ENCODE results near the gene ATP6AP1. TPM values are rescaled to one million over a fixed set of nuclear protein-coding genes. Genes with fewer than 3 reads are reported as not detected.

The ATP6AP1 gene
- total and polyA plus RNA-seq, 9 of the 15 experiments (the other 6 are each of a cell fraction or from before 2014, with no cell fraction given), result 8.3 to 90.5 (median 52.9) TPM

DNA sequence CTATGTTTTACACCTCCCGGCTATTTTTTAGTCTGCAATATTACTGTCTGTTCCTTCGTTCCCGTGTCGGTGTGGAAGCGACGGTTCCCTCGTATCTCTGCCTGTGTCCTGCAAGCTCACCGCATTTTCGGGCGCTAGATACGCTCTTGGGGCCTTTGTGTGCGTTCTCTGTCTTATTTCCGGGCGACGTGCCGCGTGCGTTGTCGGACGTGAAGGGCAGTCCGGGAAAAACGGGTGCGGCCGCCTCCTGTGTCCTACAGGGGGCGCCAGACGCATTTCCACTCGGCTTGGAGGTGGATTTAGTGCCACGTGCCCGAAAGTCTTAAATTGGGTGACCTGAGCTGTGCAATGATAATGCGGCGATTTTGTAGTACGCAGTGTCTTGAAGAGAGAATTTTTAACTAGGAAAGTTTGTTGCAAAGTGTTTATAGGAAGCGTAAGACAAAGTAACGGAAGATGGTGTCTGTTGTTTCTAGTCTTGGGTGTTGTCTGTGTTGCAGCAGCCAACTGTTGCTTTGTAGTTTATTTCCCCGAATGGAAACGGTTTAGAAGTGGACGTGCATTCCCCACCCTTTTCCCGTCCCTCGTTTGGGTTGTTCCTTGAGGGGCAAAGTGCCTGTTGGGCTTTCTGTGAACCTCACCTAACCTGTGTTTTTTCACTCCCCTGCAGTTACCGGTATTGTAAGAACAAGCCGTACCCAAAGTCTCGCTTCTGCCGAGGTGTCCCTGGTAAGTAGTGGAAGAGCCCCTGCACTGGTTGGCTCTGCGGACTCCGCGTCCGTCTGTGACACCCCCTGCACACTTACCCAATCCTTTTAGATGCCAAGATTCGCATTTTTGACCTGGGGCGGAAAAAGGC, 29.6 kb upstream of the ATP6AP1 start:
- H3K79me2 ChIP-seq (ENCODE audit: control insufficient read depth, insufficient read depth, low read length), result peaks cover 42% of the 10 kb centered on the region
- H3K27me3 ChIP-seq (ENCODE audit: control insufficient read depth in 2 of 2, insufficient read depth in 2 of 2, low read length in 2 of 2), result no peaks in the 10 kb centered on the region
- POLR2A ChIA-PET, result interaction anchor here (0.5 to 6.0 kb wide), 26 partner anchors 11 to 145 kb away, joined by 3 to 85 read pairs (median 5); partner anchors contain the start of genes ATP6AP1, DNASE1L1, EMD and FAM50A
- peaks cover 5 to 18% of the 10 kb centered on the region in 2 experiments; a peak in 3 of 5 replicates for H3K4me1 ChIP-seq (replicated peaks in 1 of 2; ENCODE audit: control insufficient read depth in 2 of 2, insufficient read depth in 2 of 2, low read length in 2 of 2)
- H3K27ac ChIP-seq (ENCODE audit: extremely low read depth, low read depth, low read length), result peak overlapping the region; percentile 97
- H3K9ac ChIP-seq (ENCODE audit: insufficient read depth in 1 of 2, low read depth in 2 of 2, low read length in 2 of 2), result peak overlapping the region; percentile 95 to 98
- H3K9me1 ChIP-seq (ENCODE audit: control insufficient read depth, insufficient read depth, low read length), result no peaks in the 10 kb centered on the region
- FAIRE-seq (peak; percentile 23), ATAC-seq (peak; percentile 27), DNase-seq (ENCODE audit: extremely low read depth in 1 of 4, low spot score in 3 of 4) (peak; percentile 35 to 92 (median 48))
- CTCF ChIA-PET (ENCODE audit: low intra/inter-chr PET ratio), result interaction anchor here (3.3 kb wide), 1 partner anchor 136 kb away, joined by 17 read pairs; no protein-coding TSS in a partner anchor
- WGBS (ENCODE audit: insufficient coverage, low coverage, missing lambda C conversion rate), result under 1% methylated on average over 46 of the region's 49 CpGs
- no peaks in the 10 kb centered on the region; the same call in 1 of the 2 replicates for H3K9me3 ChIP-seq (replicated peaks; ENCODE audit: control insufficient read depth, insufficient read depth, low read depth, low read length)
- intact Hi-C loops (cut with micrococcal nuclease) (loop anchor here (5.0 kb wide), 1 partner anchor 88 kb away; the partner anchor contains the start of gene UBL4A), in situ Hi-C loops (cut with MboI) (no loop called here)
- peak overlapping the region; percentile 97 for H3K4me2 ChIP-seq (ENCODE audit: insufficient read depth, low read length)
- TSS peak; percentile 83 for BruUV-seq (replicated peaks)
- H2AFZ ChIP-seq (ENCODE audit: low read depth, low read length), result no peak overlapping the region
- H3K36me3 ChIP-seq (ENCODE audit: control insufficient read depth, insufficient read depth, low read length), result peaks cover 35% of the 10 kb centered on the region
- peaks cover 13% of the 10 kb centered on the region for H4K20me1 ChIP-seq (replicated peaks; ENCODE audit: control insufficient read depth, insufficient read depth, low read length)
- H3K4me3 ChIP-seq, result peak overlapping the region; percentile 64
- TF ChIP-seq SMC3 (conservative IDR thresholded peaks at IDR 0.05; ENCODE audit: insufficient read depth, low read depth, low read length) (0 out of 2 replicates have a peak, but pooled peaks have one; percentile 2), MAZ (CRISPR knock-in tag; conservative IDR thresholded peaks at IDR 0.05 in 1 of 2, IDR thresholded peaks at IDR 0.05 in 1 of 2) (0 out of 4 replicates have a peak, but pooled peaks of 1 of the 2 experiments have one; percentile 2), CREM (IDR thresholded peaks at IDR 0.05; ENCODE audit: low read depth) (peak; percentile 56; the same call in 1 of the 2 replicates)
- TF ChIP-seq, protein P1, sequence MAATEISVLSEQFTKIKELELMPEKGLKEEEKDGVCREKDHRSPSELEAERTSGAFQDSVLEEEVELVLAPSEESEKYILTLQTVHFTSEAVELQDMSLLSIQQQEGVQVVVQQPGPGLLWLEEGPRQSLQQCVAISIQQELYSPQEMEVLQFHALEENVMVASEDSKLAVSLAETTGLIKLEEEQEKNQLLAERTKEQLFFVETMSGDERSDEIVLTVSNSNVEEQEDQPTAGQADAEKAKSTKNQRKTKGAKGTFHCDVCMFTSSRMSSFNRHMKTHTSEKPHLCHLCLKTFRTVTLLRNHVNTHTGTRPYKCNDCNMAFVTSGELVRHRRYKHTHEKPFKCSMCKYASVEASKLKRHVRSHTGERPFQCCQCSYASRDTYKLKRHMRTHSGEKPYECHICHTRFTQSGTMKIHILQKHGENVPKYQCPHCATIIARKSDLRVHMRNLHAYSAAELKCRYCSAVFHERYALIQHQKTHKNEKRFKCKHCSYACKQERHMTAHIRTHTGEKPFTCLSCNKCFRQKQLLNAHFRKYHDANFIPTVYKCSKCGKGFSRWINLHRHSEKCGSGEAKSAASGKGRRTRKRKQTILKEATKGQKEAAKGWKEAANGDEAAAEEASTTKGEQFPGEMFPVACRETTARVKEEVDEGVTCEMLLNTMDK (IDR thresholded peaks at IDR 0.05; ENCODE audit: borderline replicate concordance, insufficient read depth, low read depth, low read length, poor library complexity, severe bottlenecking), result peak; percentile 97
- TF ChIP-seq, protein P2, sequence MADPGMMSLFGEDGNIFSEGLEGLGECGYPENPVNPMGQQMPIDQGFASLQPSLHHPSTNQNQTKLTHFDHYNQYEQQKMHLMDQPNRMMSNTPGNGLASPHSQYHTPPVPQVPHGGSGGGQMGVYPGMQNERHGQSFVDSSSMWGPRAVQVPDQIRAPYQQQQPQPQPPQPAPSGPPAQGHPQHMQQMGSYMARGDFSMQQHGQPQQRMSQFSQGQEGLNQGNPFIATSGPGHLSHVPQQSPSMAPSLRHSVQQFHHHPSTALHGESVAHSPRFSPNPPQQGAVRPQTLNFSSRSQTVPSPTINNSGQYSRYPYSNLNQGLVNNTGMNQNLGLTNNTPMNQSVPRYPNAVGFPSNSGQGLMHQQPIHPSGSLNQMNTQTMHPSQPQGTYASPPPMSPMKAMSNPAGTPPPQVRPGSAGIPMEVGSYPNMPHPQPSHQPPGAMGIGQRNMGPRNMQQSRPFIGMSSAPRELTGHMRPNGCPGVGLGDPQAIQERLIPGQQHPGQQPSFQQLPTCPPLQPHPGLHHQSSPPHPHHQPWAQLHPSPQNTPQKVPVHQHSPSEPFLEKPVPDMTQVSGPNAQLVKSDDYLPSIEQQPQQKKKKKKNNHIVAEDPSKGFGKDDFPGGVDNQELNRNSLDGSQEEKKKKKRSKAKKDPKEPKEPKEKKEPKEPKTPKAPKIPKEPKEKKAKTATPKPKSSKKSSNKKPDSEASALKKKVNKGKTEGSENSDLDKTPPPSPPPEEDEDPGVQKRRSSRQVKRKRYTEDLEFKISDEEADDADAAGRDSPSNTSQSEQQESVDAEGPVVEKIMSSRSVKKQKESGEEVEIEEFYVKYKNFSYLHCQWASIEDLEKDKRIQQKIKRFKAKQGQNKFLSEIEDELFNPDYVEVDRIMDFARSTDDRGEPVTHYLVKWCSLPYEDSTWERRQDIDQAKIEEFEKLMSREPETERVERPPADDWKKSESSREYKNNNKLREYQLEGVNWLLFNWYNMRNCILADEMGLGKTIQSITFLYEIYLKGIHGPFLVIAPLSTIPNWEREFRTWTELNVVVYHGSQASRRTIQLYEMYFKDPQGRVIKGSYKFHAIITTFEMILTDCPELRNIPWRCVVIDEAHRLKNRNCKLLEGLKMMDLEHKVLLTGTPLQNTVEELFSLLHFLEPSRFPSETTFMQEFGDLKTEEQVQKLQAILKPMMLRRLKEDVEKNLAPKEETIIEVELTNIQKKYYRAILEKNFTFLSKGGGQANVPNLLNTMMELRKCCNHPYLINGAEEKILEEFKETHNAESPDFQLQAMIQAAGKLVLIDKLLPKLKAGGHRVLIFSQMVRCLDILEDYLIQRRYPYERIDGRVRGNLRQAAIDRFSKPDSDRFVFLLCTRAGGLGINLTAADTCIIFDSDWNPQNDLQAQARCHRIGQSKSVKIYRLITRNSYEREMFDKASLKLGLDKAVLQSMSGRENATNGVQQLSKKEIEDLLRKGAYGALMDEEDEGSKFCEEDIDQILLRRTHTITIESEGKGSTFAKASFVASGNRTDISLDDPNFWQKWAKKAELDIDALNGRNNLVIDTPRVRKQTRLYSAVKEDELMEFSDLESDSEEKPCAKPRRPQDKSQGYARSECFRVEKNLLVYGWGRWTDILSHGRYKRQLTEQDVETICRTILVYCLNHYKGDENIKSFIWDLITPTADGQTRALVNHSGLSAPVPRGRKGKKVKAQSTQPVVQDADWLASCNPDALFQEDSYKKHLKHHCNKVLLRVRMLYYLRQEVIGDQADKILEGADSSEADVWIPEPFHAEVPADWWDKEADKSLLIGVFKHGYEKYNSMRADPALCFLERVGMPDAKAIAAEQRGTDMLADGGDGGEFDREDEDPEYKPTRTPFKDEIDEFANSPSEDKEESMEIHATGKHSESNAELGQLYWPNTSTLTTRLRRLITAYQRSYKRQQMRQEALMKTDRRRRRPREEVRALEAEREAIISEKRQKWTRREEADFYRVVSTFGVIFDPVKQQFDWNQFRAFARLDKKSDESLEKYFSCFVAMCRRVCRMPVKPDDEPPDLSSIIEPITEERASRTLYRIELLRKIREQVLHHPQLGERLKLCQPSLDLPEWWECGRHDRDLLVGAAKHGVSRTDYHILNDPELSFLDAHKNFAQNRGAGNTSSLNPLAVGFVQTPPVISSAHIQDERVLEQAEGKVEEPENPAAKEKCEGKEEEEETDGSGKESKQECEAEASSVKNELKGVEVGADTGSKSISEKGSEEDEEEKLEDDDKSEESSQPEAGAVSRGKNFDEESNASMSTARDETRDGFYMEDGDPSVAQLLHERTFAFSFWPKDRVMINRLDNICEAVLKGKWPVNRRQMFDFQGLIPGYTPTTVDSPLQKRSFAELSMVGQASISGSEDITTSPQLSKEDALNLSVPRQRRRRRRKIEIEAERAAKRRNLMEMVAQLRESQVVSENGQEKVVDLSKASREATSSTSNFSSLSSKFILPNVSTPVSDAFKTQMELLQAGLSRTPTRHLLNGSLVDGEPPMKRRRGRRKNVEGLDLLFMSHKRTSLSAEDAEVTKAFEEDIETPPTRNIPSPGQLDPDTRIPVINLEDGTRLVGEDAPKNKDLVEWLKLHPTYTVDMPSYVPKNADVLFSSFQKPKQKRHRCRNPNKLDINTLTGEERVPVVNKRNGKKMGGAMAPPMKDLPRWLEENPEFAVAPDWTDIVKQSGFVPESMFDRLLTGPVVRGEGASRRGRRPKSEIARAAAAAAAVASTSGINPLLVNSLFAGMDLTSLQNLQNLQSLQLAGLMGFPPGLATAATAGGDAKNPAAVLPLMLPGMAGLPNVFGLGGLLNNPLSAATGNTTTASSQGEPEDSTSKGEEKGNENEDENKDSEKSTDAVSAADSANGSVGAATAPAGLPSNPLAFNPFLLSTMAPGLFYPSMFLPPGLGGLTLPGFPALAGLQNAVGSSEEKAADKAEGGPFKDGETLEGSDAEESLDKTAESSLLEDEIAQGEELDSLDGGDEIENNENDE (IDR thresholded peaks at IDR 0.05; ENCODE audit: low read depth, low read length), result peak; percentile 54

Measured in K562 (cell line).